OCI-LY7 (cell line): Measurements from ENCODE around the gene NFATC2. TPM values are rescaled to one million over a fixed set of nuclear protein-coding genes. Genes with fewer than 3 reads are reported as not detected.
A peak's percentile ranks its signal among the peaks of the same experiment; 100 is the strongest.

Experiments
- BruUV-seq: library from RNA; stranded (reverse); fragments of 400-500 nt; replicated peaks from 2 replicates; lab custom pipeline; 2021; lab: Mats Ljungman, UMichigan
- CTCF ChIA-PET: fragments of 300-600 bp; sonication (Branson Sonifier 250); formaldehyde crosslinking; loops from one replicate; lab custom pipeline; 2022; ENCODE audit warnings: antibody characterized with exemption; ENCODE audit not compliant: unreplicated experiment; lab: Charles Lee
- POLR2A ChIA-PET: fragments of 300-600 bp; sonication (Branson Sonifier 250); formaldehyde crosslinking; loops from one replicate; lab custom pipeline; 2022; ENCODE audit warnings: antibody characterized with exemption; lab: Charles Lee
- DNase-seq: peaks from one replicate; pipeline ENCODE4 v3.0.0-alpha.2; 2015; ENCODE audit warnings: low spot score
- H2AFZ ChIP-seq: fragments of 200-600 bp; sonication (generic), shearing (Covaris generic); 2 replicates; pipeline ENCODE4 v1.6.1; 2014; ENCODE audit warnings: mild to moderate bottlenecking, antibody characterized with exemption, low read length, moderate library complexity
- H3K27ac ChIP-seq: fragments of 200-600 bp; sonication (generic); 2 replicates; pipeline ENCODE4 v1.5.1; 2014; ENCODE audit warnings: mixed run types, low read depth, mild to moderate bottlenecking, moderate library complexity, low read length, inconsistent platforms; ENCODE audit not compliant: poor library complexity, severe bottlenecking
- H3K36me3 ChIP-seq: fragments of 200-600 bp; sonication (generic); 2 replicates; pipeline ENCODE4 v1.6.1; 2014; ENCODE audit warnings: mild to moderate bottlenecking, antibody characterized with exemption, low read length, moderate library complexity, mixed read lengths; ENCODE audit not compliant: insufficient read depth
- H3K4me1 ChIP-seq: fragments of 200-600 bp; sonication (generic); 2 replicates; pipeline ENCODE4 v1.5.1; 2014; ENCODE audit warnings: mild to moderate bottlenecking, low read length; ENCODE audit not compliant: insufficient read depth, poor library complexity, severe bottlenecking
- H3K4me2 ChIP-seq: fragments of 200-600 bp; sonication (generic); 2 replicates; pipeline ENCODE4 v1.6.1; 2014; ENCODE audit warnings: mild to moderate bottlenecking, low read length
- H3K4me3 ChIP-seq: fragments of 200-600 bp; sonication (generic); 2 replicates; pipeline ENCODE4 v1.5.1; 2014; ENCODE audit warnings: mild to moderate bottlenecking, low read depth, low read length; ENCODE audit not compliant: poor library complexity, severe bottlenecking
- H3K79me2 ChIP-seq: fragments of 200-600 bp; sonication (generic); 2 replicates; pipeline ENCODE4 v1.6.1; 2016; ENCODE audit warnings: low read depth, mild to moderate bottlenecking, low read length, moderate library complexity, mixed read lengths; ENCODE audit not compliant: insufficient read depth
- H3K9me2 ChIP-seq: fragments of 200-600 bp; sonication (generic); 2 replicates; pipeline ENCODE4 v1.6.1; 2016; ENCODE audit warnings: mild to moderate bottlenecking, low read length, mixed read lengths; ENCODE audit not compliant: insufficient read depth
- H3K9me3 ChIP-seq: fragments of 200-600 bp; sonication (generic); 2 replicates; pipeline ENCODE4 v1.6.1; 2014; ENCODE audit warnings: mild to moderate bottlenecking, mixed run types, low read length, mixed read lengths
- H4K20me1 ChIP-seq: fragments of 200-600 bp; sonication (generic); 2 replicates; pipeline ENCODE4 v1.6.1; 2014; ENCODE audit warnings: mild to moderate bottlenecking, antibody characterized with exemption, low read length, moderate library complexity, mixed read lengths; ENCODE audit not compliant: insufficient read depth
- EZH2phosphoT487 ChIP-seq: fragments of 200-600 bp; sonication (generic); IDR thresholded peaks from 2 replicates; pipeline ENCODE4 v1.6.1; 2018; ENCODE audit warnings: low read depth, borderline replicate concordance, mild to moderate bottlenecking, mixed run types, antibody characterized with exemption, low read length, moderate library complexity, mixed read lengths
- intact Hi-C: fragments of 100-400 bp; cut with micrococcal nuclease; formaldehyde crosslinking; loops from one replicate; pipeline ENCODE4 v1.10.0; 2022; ENCODE audit not compliant: unreplicated experiment
- total RNA-seq, 2 experiments: library from RNA; depleted of rRNA in 1 of 2; stranded (reverse); fragments of >200 nt in 1 of 2; shearing (Covaris generic) in 1 of 2; gene quantifications; 2 replicates each; pipeline ENCODE4 v1.2.3, GENCODE V29; 2014 to 2022
- TF ChIP-seq, protein P1 (sequence below): fragments of 200-600 bp; sonication (generic); conservative IDR thresholded peaks from 2 replicates; pipeline ENCODE4 v1.5.1; 2014; ENCODE audit warnings: mild to moderate bottlenecking, antibody characterized with exemption, low read length, moderate library complexity, mixed read lengths

The NFATC2 gene
- total RNA-seq, 2 experiments from 2014 or later = 12.5 to 43.8 TPM

DNA sequence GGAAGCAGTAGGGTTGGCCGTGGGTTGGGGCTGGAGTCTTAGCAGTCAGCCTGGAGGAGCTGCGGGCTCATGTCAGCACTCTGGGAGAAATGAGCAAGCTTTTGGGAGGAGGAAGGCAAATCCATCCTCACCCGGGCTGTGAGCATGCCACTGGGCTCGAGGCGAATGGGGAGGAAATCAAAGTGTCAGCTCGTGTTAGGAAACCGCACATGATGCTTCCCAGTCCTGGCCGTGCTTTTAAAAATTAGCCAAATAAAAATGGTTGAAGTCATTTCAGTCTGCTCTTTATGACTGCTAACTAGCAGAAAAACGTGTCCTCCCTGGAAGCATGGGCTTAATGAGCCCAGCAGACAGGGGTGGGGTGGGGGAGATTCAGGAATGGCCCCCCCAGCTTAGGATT is 98.1 kb downstream of the NFATC2 start:
- DNase-seq = no peak
- Histone ChIP-seq H3K9me3 (no peaks in the 10 kb centered on the region; the same call in 1 of the 2 replicates), H3K4me1 (peaks cover 19% of the 10 kb centered on the region), H3K36me3 (peaks cover 89% of the 10 kb centered on the region), H2AFZ (no peak overlapping the region), H3K4me3 (no peak overlapping the region), H4K20me1 (no peaks in the 10 kb centered on the region), H3K9me2 (no peaks in the 10 kb centered on the region), H3K27ac (no peak overlapping the region), H3K79me2 (no peaks in the 10 kb centered on the region), H3K4me2 (no peak overlapping the region)
- no TSS peak for BruUV-seq
- TF ChIP-seq, protein P1, sequence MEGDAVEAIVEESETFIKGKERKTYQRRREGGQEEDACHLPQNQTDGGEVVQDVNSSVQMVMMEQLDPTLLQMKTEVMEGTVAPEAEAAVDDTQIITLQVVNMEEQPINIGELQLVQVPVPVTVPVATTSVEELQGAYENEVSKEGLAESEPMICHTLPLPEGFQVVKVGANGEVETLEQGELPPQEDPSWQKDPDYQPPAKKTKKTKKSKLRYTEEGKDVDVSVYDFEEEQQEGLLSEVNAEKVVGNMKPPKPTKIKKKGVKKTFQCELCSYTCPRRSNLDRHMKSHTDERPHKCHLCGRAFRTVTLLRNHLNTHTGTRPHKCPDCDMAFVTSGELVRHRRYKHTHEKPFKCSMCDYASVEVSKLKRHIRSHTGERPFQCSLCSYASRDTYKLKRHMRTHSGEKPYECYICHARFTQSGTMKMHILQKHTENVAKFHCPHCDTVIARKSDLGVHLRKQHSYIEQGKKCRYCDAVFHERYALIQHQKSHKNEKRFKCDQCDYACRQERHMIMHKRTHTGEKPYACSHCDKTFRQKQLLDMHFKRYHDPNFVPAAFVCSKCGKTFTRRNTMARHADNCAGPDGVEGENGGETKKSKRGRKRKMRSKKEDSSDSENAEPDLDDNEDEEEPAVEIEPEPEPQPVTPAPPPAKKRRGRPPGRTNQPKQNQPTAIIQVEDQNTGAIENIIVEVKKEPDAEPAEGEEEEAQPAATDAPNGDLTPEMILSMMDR = no peak
- TF ChIP-seq EZH2phosphoT487 = no peak
- CTCF ChIA-PET = no interaction called here
- POLR2A ChIA-PET = no interaction called here
- intact Hi-C loops = no loop called here

DNA sequence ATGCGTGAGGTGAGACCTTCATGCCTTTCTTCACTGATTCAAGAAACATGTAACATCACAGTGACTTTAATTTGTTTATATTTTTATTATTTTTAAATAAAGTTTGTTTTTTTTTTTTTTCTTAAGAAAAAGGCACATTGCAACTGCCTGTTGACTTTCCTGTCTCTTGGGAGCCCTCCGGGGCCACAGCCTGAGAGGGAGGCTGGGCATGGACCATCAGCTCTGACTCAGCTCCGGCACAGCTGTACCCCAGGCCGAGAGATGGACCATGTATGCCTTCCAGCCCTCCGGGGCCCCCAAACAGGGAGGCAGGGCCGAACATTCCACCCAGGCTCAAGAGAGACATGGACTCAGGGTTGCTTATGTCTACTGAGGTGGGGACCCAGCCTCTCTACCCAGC is 99.9 kb downstream of the NFATC2 start:
- ChIA-PET CTCF (no interaction called here), POLR2A (interaction anchor here (2.0 kb wide), 1 partner anchor 12 kb away, joined by 5 read pairs; no protein-coding TSS in a partner anchor)
- Histone ChIP-seq H3K27ac (no peak overlapping the region), H3K36me3 (peaks cover 95% of the 10 kb centered on the region), H3K9me3 (no peaks in the 10 kb centered on the region; the same call in 1 of the 2 replicates), H3K4me1 (peaks cover 36% of the 10 kb centered on the region), H2AFZ (no peak overlapping the region), H3K79me2 (no peaks in the 10 kb centered on the region), H3K4me2 (no peak overlapping the region), H3K4me3 (no peak overlapping the region), H4K20me1 (no peaks in the 10 kb centered on the region), H3K9me2 (no peaks in the 10 kb centered on the region)
- no TSS peak for BruUV-seq
- TF ChIP-seq, protein P1 = no peak
- no peak for TF ChIP-seq EZH2phosphoT487
- intact Hi-C loops = no loop called here
- DNase-seq = no peak

DNA sequence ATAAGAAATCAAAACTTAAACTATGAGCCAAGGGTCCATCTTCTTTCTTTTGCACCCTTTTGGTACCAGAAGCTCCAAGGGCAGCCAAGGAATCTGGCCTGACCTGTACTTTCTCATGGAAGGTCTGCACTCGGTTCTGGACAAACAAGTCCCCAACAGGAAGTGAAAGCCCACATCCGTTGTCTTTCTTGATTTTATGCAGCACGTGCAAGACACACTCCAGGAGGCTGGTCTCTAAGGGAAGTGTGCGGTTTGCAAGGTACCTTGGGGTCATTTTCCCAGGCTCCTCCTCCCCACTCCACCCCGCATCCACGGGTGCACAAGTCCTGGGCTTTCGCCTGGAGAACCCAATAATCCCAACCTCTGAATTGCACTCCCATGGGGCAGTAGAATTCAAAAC is 101.9 kb downstream of the NFATC2 start:
- H3K4me1 ChIP-seq = peaks cover 50% of the 10 kb centered on the region
- H3K4me2 ChIP-seq = peak overlapping the region; percentile 43
- peaks cover 89% of the 10 kb centered on the region for H3K36me3 ChIP-seq
- no peak overlapping the region for H2AFZ ChIP-seq
- no peaks in the 10 kb centered on the region for H3K79me2 ChIP-seq
- H3K9me2 ChIP-seq = no peaks in the 10 kb centered on the region
- H3K4me3 ChIP-seq = peak overlapping the region; percentile 0
- ChIA-PET POLR2A (interaction anchor here (0.9 kb wide), 1 partner anchor 20 kb away, joined by 6 read pairs; no protein-coding TSS in a partner anchor), CTCF (no interaction called here)
- no TSS peak for BruUV-seq
- no peaks in the 10 kb centered on the region; the same call in 1 of the 2 replicates for H3K9me3 ChIP-seq
- DNase-seq = peak; percentile 83
- no peaks in the 10 kb centered on the region for H4K20me1 ChIP-seq
- TF ChIP-seq, protein P1 = no peak
- no peak for TF ChIP-seq EZH2phosphoT487
- H3K27ac ChIP-seq = peak overlapping the region; percentile 55
- intact Hi-C loops = no loop called here
